Neural progenitor cell (in vitro differentiated cells): ENCODE measurements around the gene SZRD1. TPM values are rescaled to one million over a fixed set of nuclear protein-coding genes. Genes with fewer than 3 reads are reported as not detected.

Source experiments
- DNase-seq: peaks from one replicate; pipeline ENCODE4 v3.0.0-alpha.2; 2016; ENCODE audit warnings: low spot score
- H2AFZ ChIP-seq: fragments of 200-600 bp; sonication (generic); replicated peaks from 2 replicates; pipeline ENCODE4 v1.6.1; 2016; ENCODE audit warnings: antibody characterized with exemption
- H3F3A ChIP-seq: fragments of 200-600 bp; sonication (generic); 2 replicates; pipeline ENCODE4 v1.6.1; 2016; ENCODE audit warnings: antibody characterized with exemption, low read depth
- H3K27ac ChIP-seq: fragments of 200-600 bp; sonication (generic); 2 replicates; pipeline ENCODE4 v1.5.1; 2016; ENCODE audit warnings: mild to moderate bottlenecking
- H3K27me3 ChIP-seq: fragments of 200-600 bp; sonication (generic); 2 replicates; pipeline ENCODE4 v1.6.1; 2016; ENCODE audit warnings: mild to moderate bottlenecking, moderate library complexity
- H3K36me3 ChIP-seq: fragments of 200-600 bp; sonication (generic); 2 replicates; pipeline ENCODE4 v1.5.1; 2016
- H3K4me1 ChIP-seq: fragments of 200-600 bp; sonication (generic); 2 replicates; pipeline ENCODE4 v1.6.1; 2016; ENCODE audit warnings: mixed run types
- H3K4me2 ChIP-seq: fragments of 200-600 bp; sonication (generic); 2 replicates; pipeline ENCODE4 v1.6.1; 2016
- H3K4me3 ChIP-seq: fragments of 200-600 bp; sonication (generic); 2 replicates; pipeline ENCODE4 v1.5.1; 2016
- H3K79me2 ChIP-seq: fragments of 200-600 bp; sonication (generic); 2 replicates; pipeline ENCODE4 v1.6.1; 2016; ENCODE audit warnings: low read depth
- H3K9ac ChIP-seq: fragments of 200-600 bp; sonication (generic); 2 replicates; pipeline ENCODE4 v1.6.1; 2016
- H3K9me3 ChIP-seq: fragments of 200-600 bp; sonication (generic); 2 replicates; pipeline ENCODE4 v1.5.1; 2016; ENCODE audit warnings: low read depth
- H4K20me1 ChIP-seq: fragments of 200-600 bp; sonication (generic); 2 replicates; pipeline ENCODE4 v1.6.1; 2016; ENCODE audit warnings: low read depth
- H3K27ac Mint-ChIP-seq: 3 replicates; pipeline ENCODE4 v1.8.0; 2021; ENCODE audit warnings: mixed read lengths
- H3K27me3 Mint-ChIP-seq: 2 replicates; pipeline ENCODE4 v1.8.0; 2022; ENCODE audit warnings: low read depth, mild to moderate bottlenecking, inconsistent platforms, moderate library complexity, mixed read lengths; ENCODE audit not compliant: insufficient read depth
- H3K36me3 Mint-ChIP-seq: 3 replicates; pipeline ENCODE4 v1.8.0; 2021; ENCODE audit warnings: mixed read lengths
- H3K4me1 Mint-ChIP-seq: 3 replicates; pipeline ENCODE4 v1.8.0; 2021; ENCODE audit warnings: mixed read lengths
- H3K4me3 Mint-ChIP-seq: 3 replicates; pipeline ENCODE4 v1.8.0; 2021; ENCODE audit warnings: mild to moderate bottlenecking, moderate library complexity, mixed read lengths
- H3K9me3 Mint-ChIP-seq: 3 replicates; pipeline ENCODE4 v1.8.0; 2020; ENCODE audit warnings: mixed read lengths
- EZH2 ChIP-seq: fragments of 200-600 bp; sonication (generic); IDR thresholded peaks from 2 replicates; pipeline ENCODE4 v1.6.1; 2017; ENCODE audit warnings: antibody characterized with exemption, mild to moderate bottlenecking, moderate library complexity
- EZH2phosphoT487 ChIP-seq: fragments of 200-600 bp; sonication (generic); IDR thresholded peaks from 2 replicates; pipeline ENCODE4 v1.6.1; 2017; ENCODE audit warnings: antibody characterized with exemption
- total RNA-seq: library from RNA; depleted of rRNA; stranded (reverse); fragments of >200 nt; gene quantifications from 2 replicates; pipeline ENCODE4 v1.2.3, GENCODE V29; 2015; ENCODE audit warnings: low replicate concordance
- TF ChIP-seq, protein P1 (sequence below): fragments of 200-600 bp; sonication (generic); IDR thresholded peaks from 2 replicates; pipeline ENCODE4 v1.5.1; 2017; ENCODE audit warnings: antibody characterized with exemption, mild to moderate bottlenecking

Gene SZRD1
- total RNA-seq, 1 donor from 2014 or later = 50.2 TPM

DNA sequence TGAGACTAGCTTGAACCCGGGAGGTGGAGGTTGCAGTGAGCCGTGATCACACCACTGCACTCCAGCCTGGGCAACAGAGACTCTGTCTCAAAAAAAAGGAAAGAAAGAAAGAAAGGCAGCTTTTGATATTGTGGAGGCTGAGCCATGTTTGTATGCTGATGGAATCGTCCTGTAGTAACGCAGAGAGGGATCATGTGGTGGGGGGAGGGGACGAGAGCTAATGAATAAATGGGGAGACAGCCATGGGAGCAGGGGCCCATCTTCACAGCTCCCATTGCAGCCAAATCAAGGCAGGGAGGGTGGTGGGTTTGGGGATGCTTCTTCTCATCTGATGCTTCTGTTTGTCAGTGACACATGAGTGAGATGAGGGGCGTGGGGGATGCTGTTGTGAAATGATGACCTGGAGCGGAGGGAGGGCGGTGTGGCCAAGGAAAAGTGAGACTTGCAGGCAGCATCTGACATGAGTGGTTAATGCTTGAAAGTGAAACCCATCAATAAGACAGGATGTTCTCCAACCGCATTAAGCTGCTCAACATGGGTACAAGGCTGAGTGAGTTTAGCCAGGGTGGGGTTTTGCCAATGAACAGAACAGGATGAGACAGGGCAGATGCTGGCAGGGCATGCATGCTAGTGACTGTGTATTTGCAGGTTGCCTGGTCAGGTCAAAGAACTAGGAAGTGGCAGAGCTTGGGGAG, 53.5 kb downstream of the SZRD1 start:
- Histone ChIP-seq H3K4me2 (no peak overlapping the region), H4K20me1 (no peaks in the 10 kb centered on the region), H3K79me2 (no peaks in the 10 kb centered on the region), H3K27ac (no peak overlapping the region), H3F3A (no peaks in the 10 kb centered on the region), H3K27me3 (no peaks in the 10 kb centered on the region), H3K4me1 (no peaks in the 10 kb centered on the region), H3K4me3 (no peak overlapping the region), H3K9me3 (no peaks in the 10 kb centered on the region), H3K36me3 (no peaks in the 10 kb centered on the region), H2AFZ (no peak overlapping the region), H3K9ac (no peak overlapping the region)
- H3K4me3 Mint-ChIP-seq = peak overlapping the region; percentile 55
- no peak for DNase-seq
- TF ChIP-seq EZH2 = no peak
- TF ChIP-seq, protein P1, sequence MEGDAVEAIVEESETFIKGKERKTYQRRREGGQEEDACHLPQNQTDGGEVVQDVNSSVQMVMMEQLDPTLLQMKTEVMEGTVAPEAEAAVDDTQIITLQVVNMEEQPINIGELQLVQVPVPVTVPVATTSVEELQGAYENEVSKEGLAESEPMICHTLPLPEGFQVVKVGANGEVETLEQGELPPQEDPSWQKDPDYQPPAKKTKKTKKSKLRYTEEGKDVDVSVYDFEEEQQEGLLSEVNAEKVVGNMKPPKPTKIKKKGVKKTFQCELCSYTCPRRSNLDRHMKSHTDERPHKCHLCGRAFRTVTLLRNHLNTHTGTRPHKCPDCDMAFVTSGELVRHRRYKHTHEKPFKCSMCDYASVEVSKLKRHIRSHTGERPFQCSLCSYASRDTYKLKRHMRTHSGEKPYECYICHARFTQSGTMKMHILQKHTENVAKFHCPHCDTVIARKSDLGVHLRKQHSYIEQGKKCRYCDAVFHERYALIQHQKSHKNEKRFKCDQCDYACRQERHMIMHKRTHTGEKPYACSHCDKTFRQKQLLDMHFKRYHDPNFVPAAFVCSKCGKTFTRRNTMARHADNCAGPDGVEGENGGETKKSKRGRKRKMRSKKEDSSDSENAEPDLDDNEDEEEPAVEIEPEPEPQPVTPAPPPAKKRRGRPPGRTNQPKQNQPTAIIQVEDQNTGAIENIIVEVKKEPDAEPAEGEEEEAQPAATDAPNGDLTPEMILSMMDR = no peak
- no peak for TF ChIP-seq EZH2phosphoT487
- H3K27ac Mint-ChIP-seq = no peak overlapping the region
- H3K4me1 Mint-ChIP-seq = peaks cover 15% of the 10 kb centered on the region
- no peaks in the 10 kb centered on the region for H3K36me3 Mint-ChIP-seq
- H3K27me3 Mint-ChIP-seq = peaks cover 7% of the 10 kb centered on the region
- no peaks in the 10 kb centered on the region for H3K9me3 Mint-ChIP-seq

DNA sequence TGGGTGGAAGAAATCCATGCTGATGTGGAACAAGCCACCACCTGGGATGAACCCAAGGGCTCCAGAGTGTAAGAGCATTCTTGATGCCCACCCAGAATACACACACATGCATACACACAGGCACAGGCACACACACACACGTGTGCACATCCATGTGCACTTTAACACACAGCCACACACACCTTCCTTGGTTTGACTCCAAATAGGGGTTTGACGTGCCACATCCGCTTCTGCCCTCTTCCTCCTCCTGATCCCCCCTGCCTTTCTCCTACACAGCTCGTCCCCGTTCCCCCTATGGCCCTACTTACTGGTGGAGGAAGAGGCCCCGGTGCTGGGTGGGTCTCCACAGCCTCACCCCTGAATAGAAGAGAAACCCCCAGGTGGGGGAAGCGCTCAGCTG, 54.2 kb downstream of the SZRD1 start:
- no peaks in the 10 kb centered on the region for H3K79me2 ChIP-seq
- no peak for TF ChIP-seq EZH2phosphoT487
- TF ChIP-seq EZH2 = no peak
- TF ChIP-seq, protein P1 = no peak
- no peak overlapping the region for H3K27ac Mint-ChIP-seq

DNA sequence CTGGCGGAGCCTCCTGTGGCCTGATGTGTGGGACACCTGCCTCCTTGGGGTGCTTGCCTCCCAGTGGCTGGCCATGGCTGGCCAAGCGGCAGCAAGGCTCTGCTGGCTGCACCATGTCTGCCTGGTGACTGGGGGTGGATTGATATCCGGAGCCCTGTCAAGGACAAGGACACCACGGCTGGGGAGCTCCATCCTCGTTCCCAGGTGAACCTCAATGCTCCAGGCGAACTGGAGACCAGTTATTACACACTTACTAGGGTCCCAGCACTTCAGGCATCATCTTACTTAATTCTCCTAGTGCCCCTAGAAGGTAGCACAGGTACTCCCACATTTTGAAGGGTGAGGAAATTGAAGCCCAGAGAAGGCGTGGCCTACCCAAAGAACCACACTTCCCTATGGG, 55.0 kb downstream of the SZRD1 start:
- Mint-ChIP-seq H3K9me3 (no peaks in the 10 kb centered on the region), H3K36me3 (no peaks in the 10 kb centered on the region), H3K27ac (no peak overlapping the region), H3K4me3 (no peak overlapping the region), H3K4me1 (peaks cover 15% of the 10 kb centered on the region), H3K27me3 (peaks cover 7% of the 10 kb centered on the region)
- DNase-seq = no peak
- H2AFZ ChIP-seq = no peak overlapping the region
- H3K27ac ChIP-seq = no peak overlapping the region
- H3K27me3 ChIP-seq = no peaks in the 10 kb centered on the region
- TF ChIP-seq EZH2phosphoT487 (no peak), EZH2 (no peak)
- TF ChIP-seq, protein P1 = no peak
- H3K4me2 ChIP-seq = no peak overlapping the region
- H3K9me3 ChIP-seq = no peaks in the 10 kb centered on the region
- H3K36me3 ChIP-seq = no peaks in the 10 kb centered on the region
- H3K4me3 ChIP-seq = no peak overlapping the region
- H4K20me1 ChIP-seq = no peaks in the 10 kb centered on the region
- no peaks in the 10 kb centered on the region for H3F3A ChIP-seq
- H3K9ac ChIP-seq = no peak overlapping the region
- H3K4me1 ChIP-seq = no peaks in the 10 kb centered on the region
- H3K79me2 ChIP-seq = no peaks in the 10 kb centered on the region

More for the DNA sequence above, 54.2 kb downstream of the SZRD1 start:
- peaks cover 15% of the 10 kb centered on the region for H3K4me1 Mint-ChIP-seq
- no peak for DNase-seq
- no peak overlapping the region for H2AFZ ChIP-seq
- H3K4me2 ChIP-seq = no peak overlapping the region
- no peaks in the 10 kb centered on the region for H3K36me3 ChIP-seq
- H3K9me3 ChIP-seq = no peaks in the 10 kb centered on the region
- H4K20me1 ChIP-seq = no peaks in the 10 kb centered on the region
- H3K4me1 ChIP-seq = no peaks in the 10 kb centered on the region
- H3K4me3 Mint-ChIP-seq = no peak overlapping the region
- H3K27ac ChIP-seq = no peak overlapping the region
- H3F3A ChIP-seq = no peaks in the 10 kb centered on the region
- H3K27me3 Mint-ChIP-seq = peaks cover 7% of the 10 kb centered on the region
- no peak overlapping the region for H3K9ac ChIP-seq
- no peaks in the 10 kb centered on the region for H3K9me3 Mint-ChIP-seq
- H3K36me3 Mint-ChIP-seq = no peaks in the 10 kb centered on the region
- H3K4me3 ChIP-seq = no peak overlapping the region
- no peaks in the 10 kb centered on the region for H3K27me3 ChIP-seq
